Measurements from ENCODE around the gene TOR4A.

The TOR4A gene

DNA sequence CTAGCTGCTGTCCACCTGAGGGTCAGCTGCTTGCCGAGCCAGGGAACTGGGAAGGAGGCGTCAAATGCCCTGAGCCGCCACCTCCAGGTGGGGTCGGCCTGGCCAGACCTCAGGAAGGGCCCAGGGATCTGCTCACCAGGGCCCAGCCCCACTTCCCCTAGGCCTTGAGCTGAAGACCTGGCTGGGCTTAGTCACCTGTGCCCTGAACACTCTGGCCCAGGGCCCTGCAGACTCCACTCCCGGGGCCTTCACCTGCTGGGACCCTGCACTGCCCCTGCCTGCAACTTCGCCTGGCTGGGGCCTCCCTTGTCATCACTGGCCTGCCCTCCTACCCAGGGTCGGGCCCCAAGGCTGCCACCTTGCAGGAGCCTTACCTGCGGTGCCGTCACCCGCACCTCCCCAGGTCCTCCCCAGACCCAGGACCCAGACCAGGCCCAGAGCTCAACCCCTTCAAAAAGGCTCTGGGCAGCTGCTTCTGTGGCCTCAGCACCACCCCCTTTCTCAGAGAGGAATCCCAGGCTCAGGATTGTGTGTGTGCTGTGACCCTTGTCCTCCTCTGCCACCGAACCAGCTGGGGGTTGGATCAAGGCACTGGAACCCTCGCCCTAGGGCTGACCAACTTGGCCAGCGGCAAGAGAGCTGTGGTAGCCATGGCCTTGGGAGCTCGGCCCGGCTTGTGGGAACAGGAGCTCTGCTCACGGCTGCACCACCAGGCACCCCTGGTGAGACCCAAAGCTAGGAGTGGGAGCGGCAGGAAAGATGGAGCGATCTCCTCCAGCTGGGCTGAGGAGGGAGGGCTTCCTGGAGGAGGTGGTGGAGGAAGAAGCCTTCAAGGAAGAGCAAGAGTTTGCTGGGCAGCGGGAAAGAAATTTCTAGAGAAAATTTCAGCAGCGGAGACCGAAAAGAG lies 23.6 kb upstream of the TOR4A start:
- DNase-seq, result no peak

DNA sequence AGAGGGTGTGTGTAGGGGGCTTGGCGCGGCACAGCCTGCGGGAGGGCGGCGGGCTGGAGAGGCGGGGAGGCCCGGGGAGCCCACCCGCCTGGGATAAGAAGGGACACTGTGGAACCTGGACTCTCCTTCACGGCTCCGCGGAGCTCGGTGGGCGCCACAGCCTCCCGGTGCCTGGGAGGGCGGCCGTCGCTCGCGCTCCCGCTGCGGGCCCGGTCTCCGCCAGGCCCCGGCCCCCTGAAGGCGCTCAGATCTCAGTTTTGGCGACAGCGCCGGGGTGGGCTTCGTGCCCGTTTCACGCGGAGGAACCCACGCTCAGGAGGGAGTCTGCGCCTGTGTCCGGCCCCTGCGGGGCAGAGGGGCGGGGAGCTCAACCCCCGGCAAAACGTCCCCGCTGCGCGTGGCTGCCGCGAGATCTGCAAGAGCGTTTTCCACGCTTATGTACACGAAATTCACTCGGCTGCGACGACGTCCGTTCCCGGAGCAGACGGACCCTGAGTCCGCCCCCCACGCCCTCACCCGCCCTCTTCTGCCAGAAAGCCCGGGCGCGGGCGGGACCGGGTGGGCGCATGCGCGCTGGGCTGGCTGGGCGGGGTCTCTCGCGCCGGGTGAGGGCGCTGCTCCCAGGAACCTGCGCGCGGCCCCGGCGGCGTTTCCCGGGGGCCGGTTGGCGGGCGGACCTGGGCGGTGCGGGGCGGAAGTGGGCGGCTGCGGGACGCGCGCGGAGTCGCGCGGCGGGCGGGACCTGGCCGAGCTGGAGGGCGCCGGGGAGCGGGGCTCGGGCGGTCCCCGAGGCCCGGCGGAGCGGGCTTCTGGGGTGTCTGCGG lies 22.7 kb upstream of the TOR4A start, which contains the start of gene NELFB:
Gene NELFB (plus strand): TSS at position 704 of the 824 bp plus-strand sequence.
- DNase-seq, result peak; percentile 93

DNA sequence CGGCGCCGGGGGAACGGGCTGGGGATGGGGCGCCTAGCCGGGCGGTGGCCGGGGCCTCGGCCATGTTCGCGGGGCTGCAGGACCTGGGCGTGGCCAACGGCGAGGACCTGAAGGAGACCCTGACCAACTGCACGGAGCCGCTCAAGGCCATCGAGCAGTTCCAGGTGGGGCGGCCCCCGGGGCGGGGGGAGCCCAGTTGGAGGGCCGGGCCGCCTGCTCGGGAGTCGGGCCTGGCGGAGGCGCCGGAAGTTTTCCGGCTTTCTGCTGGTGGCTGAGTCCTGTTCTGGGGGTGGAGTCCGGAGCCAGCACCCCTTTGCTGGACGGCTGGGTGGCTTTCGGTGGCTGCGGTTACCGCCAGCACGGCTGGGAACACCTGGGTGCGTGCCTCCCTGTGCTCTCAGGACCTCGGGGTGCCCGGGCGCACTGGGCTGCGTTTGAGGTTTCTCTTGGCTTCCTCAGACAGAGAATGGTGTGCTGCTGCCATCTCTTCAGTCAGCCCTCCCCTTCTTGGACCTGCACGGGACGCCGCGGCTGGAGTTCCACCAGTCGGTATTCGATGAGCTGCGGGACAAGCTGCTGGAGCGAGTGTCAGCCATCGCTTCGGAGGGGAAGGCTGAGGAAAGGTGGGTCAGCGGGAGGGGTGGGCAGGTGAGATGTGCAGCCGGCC lies 21.9 kb upstream of the TOR4A start:
- DNase-seq, result peak; percentile 74

DNA sequence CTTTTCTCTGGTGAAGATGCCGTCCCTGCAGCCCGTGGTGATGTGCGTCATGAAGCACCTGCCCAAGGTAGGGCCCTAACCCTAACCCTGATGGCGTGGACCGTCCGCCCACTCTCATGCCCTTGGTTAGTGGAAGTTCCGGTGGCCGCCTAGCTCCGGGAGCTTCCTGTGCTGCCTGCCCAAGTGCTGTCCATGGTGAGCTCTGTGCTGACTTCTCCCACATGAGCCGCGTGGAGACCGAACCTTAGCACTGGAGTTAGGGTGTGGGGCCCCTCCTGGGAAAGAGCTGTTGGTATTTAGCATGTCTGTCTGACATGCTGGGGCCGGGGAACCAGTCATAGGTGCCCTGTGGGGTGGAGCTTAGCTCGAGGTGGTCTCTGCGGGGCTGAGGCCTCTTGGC lies 21.2 kb upstream of the TOR4A start:
- no peak for DNase-seq

DNA sequence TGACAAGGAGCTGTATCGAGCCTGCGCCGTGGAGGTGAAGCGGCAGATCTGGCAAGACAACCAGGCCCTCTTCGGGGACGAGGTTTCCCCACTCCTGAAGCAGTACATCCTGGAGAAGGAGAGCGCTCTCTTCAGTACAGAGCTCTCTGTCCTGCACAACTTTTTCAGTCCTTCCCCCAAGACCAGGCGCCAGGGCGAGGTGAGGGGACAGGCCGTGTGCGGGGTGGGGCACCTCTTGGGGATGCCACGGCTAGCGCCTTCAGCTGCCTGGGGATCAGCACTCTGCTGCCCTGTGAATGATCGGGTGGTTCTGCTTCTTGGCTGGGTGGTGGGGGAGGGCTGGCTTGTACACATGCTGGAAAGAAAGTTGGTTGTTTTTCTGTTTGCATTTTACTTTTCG lies 20.7 kb upstream of the TOR4A start:
- DNase-seq, result no peak

DNA sequence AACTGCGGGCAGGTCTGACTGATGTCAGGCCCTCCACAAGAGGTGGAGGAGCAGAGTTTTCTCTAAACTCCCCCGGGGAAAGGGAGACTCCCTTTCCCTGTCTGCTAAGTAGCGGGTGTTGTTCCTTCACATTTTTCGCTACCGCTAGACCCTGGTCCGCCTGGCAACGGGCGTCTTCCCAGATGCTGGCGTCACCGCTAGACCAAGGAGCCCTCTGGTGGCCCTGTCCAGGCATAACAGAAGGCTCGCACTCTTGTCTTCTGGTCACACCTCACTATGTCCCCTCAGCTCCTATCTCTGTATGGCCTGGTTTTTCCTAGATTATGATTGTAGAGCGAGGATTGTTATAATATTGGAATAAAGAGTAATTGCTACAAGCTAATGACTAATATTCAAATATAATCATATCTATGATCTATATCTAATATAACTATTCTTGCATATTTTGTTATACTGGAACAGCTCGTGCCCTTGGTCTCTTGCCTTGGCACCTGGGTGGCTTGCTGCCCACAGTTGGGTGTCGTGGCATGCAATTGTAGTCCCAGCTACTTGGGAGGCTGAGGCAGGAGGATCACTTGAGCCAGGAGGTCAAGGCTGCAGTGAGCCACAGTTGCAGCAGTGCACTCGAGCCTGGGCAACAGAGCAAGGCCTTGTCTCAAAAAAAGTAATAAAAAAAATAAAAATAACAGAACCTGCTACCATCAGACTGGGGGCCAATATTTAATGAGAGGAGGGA lies 15.2 kb upstream of the TOR4A start:
- DNase-seq, result peak; percentile 55

DNA sequence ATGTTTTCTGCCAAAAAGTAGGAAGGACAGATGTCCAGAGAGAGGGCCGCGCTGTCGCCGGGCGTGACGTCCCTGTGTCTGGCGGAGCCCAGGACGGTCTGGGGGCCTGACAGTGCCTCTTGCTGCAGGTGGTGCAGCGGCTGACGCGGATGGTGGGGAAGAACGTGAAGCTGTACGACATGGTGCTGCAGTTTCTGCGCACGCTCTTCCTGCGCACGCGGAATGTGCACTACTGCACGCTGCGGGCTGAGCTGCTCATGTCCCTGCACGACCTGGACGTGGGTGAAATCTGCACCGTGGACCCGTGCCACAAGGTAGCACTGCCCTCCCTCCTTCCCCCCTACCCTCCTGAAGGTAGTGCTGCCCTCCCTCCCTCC lies 14.6 kb upstream of the TOR4A start:
- no peak for DNase-seq

DNA sequence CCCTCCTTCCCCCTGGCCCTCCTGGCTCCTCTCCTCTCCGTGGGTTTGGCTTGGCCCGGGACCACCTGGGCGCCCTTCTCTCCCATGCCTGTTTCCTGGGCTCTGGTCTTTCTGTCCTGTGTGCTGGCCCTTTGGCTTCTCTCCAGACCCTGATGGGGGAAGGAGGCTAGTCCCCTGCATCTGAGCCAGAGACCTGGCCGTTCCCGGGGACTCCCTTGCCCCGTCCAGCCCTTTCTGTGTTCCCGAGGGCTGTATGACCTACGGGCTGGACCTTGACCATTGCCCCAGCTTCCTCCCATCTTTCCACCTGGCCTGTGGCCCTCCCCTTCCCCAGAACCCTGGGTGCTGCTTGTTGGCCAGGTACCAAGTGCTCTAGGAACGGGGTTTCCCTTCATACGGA lies 14.0 kb upstream of the TOR4A start:
- no peak for DNase-seq

DNA sequence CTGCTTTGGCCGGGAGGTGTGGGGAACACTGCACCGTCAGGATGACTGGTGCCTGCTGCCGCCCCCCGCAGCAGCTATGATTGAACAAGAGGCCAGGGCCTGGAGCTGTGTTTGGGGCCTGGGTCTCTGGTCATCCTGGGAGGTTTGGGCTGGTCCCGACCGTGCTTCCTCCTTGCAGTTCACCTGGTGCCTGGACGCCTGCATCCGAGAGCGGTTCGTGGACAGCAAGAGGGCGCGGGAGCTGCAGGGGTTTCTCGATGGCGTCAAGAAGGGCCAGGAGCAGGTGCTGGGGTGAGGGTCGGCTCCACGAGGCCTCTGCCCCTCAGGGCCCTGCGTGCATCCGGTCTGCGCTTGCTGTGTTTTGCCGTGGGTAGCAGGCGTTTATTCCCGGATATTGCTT lies 13.5 kb upstream of the TOR4A start:
- no peak for DNase-seq

DNA sequence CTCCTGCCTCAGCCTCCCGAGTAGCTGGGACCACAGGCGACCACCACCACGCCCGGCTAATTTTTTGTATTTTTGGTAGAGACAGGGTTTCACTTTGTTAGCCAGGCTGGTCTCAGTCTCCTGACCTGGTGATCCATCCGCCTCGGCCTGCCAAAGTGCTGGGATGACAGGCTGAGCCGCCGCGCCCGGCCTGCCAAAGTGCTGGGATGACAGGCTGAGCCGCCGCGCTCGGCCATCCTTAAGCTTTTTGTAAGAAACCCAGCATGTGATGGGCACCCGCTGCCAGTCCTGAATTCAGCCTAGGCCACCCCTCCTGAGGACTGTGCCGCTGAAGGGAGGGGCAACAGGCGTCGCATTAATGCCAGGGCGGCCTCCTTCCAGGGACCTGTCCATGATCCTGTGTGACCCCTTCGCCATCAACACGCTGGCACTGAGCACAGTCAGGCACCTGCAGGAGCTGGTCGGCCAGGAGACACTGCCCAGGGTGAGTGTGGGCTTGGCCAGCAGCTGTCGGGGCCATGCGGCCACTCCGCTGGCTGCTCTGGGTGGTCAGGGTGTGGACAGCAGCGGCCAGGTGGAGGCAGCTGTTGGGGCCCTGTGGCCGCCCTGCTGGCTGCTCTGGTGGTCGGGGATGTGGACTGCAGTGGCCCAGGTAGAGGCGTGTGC lies 11.9 kb upstream of the TOR4A start:
- no peak for DNase-seq

DNA sequence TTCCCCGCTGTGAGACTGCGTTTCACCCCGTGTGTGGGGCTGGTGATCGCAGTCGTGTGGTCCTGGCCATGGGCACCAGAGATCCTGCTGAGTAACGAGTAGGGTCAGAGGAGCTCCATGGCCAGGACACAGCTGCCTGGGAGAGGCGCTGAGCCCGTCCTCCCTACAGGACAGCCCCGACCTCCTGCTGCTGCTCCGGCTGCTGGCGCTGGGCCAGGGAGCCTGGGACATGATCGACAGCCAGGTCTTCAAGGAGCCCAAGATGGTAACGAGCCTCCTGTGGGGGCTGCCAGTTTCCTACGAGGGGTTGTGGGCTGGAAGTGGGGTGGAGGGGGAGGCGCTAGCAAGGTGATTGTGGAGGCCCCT lies 11.4 kb upstream of the TOR4A start:
- no peak for DNase-seq

DNA sequence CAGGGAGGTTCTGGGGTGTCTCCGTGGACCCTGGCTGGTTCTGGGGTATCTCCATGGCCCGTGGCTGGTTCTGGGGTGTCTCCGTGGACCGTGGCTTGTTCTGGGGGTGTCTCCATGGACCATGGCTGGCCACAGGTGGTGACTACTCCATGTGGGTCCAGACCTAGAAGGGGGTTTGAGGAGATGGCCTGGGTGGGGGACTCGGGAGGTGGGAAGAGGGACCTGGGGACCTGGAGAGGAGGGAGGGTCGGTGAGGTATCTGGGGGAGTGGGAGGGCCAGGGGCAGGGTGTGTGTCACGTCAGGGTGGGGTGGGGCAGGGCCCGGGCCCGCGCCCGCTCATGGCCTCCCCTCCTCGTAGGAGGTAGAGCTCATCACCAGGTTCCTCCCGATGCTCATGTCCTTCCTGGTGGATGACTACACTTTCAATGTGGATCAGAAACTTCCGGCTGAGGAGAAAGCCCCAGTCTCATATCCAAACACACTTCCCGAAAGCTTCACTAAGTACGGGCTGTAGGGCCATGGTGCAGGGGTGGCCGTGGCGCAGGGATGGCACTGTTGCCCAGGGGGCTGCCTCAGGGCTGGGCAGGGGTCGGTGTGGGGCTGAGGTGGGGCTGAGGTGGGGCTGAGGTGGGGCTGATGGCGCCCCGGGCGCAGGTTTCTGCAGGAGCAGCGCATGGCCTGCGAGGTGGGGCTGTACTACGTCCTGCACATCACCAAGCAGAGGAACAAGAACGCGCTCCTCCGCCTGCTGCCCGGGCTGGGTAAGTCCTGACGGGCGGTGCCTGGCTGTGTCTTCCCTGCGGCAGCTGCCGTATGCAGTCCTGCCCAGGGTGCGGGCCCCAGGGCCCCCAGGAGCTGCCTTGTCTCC lies 10.7 kb upstream of the TOR4A start:
- DNase-seq, result no peak

DNA sequence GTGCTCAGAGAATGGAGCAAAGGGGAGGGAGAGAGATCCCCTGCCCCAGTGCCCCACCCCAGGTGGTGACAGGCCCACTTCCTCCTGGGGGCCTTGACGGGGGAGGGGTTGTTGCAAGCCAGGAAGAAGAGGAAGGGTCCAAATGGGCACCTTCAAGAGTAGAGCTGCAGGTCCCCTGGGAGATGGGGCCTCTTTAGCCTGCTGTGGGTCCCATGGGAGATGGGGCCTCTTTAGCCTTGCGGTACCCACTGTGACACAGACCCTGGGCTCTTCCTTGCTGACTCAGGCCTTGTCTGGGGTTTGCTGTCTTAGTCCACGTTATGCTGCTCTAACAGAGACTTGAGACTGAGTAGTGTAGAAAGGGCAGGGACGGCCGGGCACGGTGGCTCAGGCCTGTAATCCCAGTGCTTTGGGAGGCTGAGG lies 9.6 kb upstream of the TOR4A start:
- DNase-seq, result no peak

DNA sequence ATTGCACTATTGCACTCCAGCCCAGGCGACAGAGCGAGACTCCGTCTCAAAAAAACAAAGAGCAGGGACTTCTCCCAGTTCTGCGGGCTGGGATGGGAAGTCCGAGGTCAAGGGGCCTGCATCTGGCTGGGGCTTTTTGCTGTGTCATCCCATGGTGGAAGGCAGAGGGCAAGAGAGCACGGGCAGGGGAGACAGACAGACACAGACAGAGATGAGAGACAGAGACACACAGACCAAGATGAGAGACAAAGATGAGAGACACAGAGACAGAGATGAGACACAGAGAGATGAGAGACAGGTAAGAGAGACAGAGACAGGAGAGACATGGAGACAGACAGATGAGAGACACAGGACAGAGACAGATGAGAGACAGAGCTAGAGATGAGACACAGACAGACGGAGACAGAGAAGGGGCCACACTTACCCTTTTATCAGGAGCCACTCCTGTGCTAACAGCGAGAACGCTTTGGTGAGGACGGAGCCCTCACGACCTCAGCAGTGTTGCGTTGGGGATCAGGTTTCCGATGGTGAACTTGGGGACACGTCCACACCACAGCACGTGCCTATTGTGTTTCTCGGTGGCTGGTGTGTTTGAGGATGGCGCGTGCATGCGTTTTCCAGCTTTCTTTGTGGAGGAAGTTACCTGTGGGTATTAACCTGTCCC lies 8.9 kb upstream of the TOR4A start:
- DNase-seq, result no peak

DNA sequence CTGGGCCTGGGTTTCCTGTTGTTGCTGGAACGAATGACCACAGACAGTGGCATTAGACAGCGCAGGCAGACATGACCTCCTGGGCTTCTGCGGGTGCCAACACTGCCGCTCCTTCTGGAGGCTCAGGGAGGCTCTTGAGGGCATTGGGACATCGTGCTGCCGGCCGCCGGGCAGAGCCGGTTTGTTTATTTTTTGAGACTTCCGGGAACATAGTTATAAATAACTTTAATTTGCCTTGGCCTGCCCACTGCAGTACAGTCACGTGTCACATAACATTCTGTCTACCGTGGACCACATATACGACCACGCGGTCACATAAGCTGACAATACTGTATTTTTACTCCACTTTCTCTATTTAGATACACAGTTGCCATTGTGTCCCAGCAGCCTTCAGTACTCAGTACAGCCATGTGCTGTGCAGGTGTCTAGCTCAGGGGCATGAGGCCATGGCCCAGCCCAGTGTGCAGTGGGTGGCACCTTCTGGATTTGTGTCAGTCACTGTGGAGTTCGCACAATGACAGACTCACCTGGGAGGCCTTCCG lies 8.2 kb upstream of the TOR4A start:
- DNase-seq, result peak; percentile 80

DNA sequence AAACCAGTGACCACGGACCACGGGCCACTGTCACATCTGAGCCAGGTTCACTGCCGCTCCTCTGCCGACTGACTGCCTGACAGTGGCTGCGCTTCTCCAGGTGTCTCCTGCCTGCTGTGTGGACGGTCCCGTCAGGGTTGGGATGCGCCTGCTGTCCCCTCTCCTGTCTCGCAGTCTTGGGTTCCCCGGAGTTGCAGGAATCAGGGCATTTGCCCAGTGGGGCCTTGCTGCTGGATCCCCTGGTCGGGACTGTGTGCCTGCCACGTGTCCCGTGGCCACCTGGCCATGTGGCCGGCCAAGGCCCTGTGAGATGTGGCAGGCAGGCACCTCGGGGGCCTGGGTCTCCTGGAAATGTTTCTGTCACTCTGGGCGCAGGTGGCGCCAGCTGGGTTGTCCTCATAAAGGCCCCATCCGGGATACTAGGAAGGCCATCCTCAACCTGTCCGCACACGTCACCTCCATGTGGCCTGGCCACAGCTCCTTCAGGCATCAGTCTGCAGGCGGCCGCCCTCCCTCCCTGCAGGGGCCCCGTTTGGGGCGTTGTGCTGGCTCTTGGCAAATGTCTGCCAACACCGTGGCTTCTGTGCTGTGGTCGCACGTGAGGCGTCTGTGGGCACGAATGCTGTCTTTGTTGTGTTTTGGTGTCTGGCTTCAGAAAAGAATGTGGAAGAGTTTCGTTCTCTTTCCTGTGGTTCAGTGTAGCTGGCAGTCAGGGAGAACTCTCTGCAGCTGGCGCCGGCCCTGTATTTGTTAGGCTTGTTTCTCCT lies 6.4 kb upstream of the TOR4A start:
- DNase-seq, result no peak

DNA sequence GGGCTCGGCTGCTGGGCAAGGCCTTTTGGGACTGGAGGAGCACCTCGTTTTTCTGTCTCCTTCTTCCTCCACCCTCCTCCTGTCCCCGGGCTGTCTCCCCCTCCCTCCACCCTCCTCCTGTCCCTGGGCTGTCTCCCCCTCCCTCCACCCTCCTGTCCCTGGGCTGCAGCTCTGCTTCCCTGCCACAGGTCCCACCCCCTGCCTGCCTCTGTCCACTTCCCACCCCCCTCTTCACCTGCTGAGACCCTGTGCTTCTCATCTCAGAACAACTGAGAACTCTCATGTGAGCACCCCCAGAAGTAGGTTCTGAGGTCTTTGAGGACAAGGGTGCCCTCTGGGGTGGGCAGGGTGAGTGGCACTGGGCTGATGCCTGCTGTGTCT lies 5.8 kb upstream of the TOR4A start:
- DNase-seq, result no peak

DNA sequence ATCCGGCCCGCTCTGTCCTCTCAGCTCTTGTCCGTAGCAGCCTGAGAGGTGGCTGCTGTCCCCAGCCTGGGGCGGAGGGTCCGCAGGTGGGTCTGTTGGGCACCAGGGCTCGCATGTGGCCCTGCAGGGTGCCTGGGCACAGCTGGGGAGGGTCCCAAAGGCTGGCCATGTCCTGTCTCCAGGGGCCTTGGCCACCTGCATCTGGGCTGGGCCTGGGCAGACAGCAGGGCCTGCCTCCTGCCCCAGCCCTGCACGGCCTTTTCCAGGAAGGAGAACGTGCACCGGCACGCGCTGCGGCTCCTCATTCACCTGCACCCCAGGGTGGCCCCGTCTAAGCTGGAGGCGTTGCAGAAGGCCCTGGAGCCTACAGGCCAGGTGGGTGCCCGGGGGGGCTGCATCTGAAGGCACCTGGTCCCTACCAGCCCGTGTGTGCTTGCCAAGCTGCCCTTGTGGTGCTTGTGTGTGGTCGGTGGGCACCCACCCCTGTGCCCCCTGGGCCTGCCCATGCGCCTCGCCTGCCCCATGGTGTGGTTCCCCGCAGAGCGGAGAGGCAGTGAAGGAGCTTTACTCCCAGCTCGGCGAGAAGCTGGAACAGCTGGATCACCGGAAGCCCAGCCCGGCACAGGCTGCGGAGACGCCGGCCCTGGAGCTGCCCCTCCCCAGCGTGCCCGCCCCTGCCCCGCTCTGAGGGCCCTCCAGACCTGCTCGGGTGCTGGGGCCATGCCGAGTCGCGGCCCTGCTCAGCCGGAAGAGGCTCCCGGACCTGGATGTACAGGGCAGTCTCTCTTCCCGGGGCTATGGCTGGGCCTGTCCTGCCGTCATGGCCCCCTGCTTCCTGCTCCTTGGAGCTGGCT lies 5.1 kb upstream of the TOR4A start:
- peak; percentile 85 for DNase-seq

DNA sequence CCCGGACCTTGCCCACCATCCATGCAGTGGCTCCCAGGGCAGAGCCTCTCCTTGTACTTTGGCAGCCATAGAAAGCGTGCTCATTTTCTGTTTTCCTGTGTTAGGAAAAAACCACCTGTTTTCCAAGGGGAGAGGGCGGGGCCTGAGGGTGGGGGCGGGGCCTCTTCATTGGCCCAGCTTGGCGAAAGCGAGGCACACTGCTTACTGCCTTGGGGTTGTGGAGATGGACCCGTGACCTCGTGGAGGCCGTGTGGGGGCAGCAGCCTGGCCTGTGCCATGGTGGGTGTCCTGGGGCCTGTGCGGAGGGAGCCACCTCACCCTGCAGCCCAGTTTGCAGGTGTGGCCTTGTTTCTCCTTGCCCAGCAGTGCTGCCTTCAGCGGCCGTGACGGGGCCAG lies 4.4 kb upstream of the TOR4A start:
- DNase-seq, result peak; percentile 91

All from DMS53 (cell line).